AG09319 (cell line): ENCODE measurements around the gene SNX6.
"Not testable (repeated sequence)": the region's sequence is repeated elsewhere in the genome, so short reads cannot be mapped to it uniquely, and the experiment has no call there.

Experiments
- DNase-seq: peaks from one replicate; pipeline ENCODE4 v3.0.0-alpha.2; 2010; ENCODE audit warnings: low read depth; ENCODE audit errors: extremely low read depth
- CTCF ChIP-seq: IDR thresholded peaks from 2 replicates; pipeline ENCODE4 v1.5.1; 2011; ENCODE audit warnings: low read depth, mild to moderate bottlenecking, inconsistent platforms, low read length, moderate library complexity

The SNX6 gene

GRCh38 chr14:34554540-34555250 is 75.3 kb downstream of the SNX6 start:
- TF ChIP-seq CTCF = no peak
- no peak for DNase-seq

- DNase-seq = not testable (repeated sequence)
Observed at GRCh38 chr14:34549276-34549966, 80.5 kb downstream of the SNX6 start.

- no peak for TF ChIP-seq CTCF
- no peak for DNase-seq
Observed at GRCh38 chr14:34548472-34548981, 81.4 kb downstream of the SNX6 start.

- DNase-seq = not testable (repeated sequence)
Observed at GRCh38 chr14:34547136-34547520, 82.8 kb downstream of the SNX6 start.

GRCh38 chr14:34546272-34547135 is 83.4 kb downstream of the SNX6 start:
- DNase-seq = not testable (repeated sequence)

GRCh38 chr14:34540181-34541059 is 89.5 kb downstream of the SNX6 start:
- DNase-seq = not testable (repeated sequence)

- peak; percentile 94 for DNase-seq
- no peak for TF ChIP-seq CTCF
Observed at GRCh38 chr14:34539407-34540180, 90.4 kb downstream of the SNX6 start, which contains the start of gene EAPP. Gene EAPP, minus strand, starts transcription at chr14:34539701. Its CDS starts 73 bp downstream, at chr14:34539628.

GRCh38 chr14:34538871-34539406 is 91.0 kb downstream of the SNX6 start:
- no peak for TF ChIP-seq CTCF
- no peak for DNase-seq

- not testable (repeated sequence) for DNase-seq
Observed at GRCh38 chr14:34538096-34538495, 91.9 kb downstream of the SNX6 start.
